WTC11 (cell line): Measurements from ENCODE around the gene CAMK1. TPM values are rescaled to one million over a fixed set of nuclear protein-coding genes. Genes with fewer than 3 reads are reported as not detected.
A peak's percentile ranks its signal among the peaks of the same experiment; 100 is the strongest.

Experiments
- ATAC-seq: fragments of 200-7000 bp; cut with Tn5 transposase; 2 replicates; pipeline ENCODE4 v1.10.0; 2021; ENCODE audit warnings: mild to moderate bottlenecking, moderate library complexity
- CTCF ChIA-PET: fragments of 300-600 bp; sonication (Branson Sonifier 250); formaldehyde crosslinking; loops from one replicate; lab custom pipeline; 2021; ENCODE audit warnings: antibody characterized with exemption; lab: Charles Lee
- POLR2A ChIA-PET: fragments of 350-600 bp; sonication (Branson Sonifier 250); formaldehyde crosslinking; loops from one replicate; lab custom pipeline; 2021; ENCODE audit warnings: antibody characterized with exemption; lab: Charles Lee
- DNase-seq: peaks from one replicate; pipeline ENCODE4 v3.0.0; 2021; ENCODE audit warnings: low spot score
- H3K27ac Mint-ChIP-seq: 2 replicates; pipeline ENCODE4 v1.8.0; 2021; ENCODE audit warnings: mixed read lengths
- H3K27me3 Mint-ChIP-seq: 2 replicates; pipeline ENCODE4 v1.8.0; 2021; ENCODE audit warnings: low read depth, mild to moderate bottlenecking, moderate library complexity, mixed read lengths
- H3K36me3 Mint-ChIP-seq: 2 replicates; pipeline ENCODE4 v1.8.0; 2021; ENCODE audit warnings: mixed read lengths
- H3K4me1 Mint-ChIP-seq: 2 replicates; pipeline ENCODE4 v1.8.0; 2022; ENCODE audit warnings: mixed read lengths
- H3K4me3 Mint-ChIP-seq: 2 replicates; pipeline ENCODE4 v1.8.0; 2021; ENCODE audit warnings: mild to moderate bottlenecking, moderate library complexity, mixed read lengths
- H3K9me3 Mint-ChIP-seq: 2 replicates; pipeline ENCODE4 v1.8.0; 2021; ENCODE audit warnings: mixed read lengths
- E2F5 ChIP-seq: sonication (generic); formaldehyde crosslinking; IDR thresholded peaks from 2 replicates; pipeline ENCODE4 v1.8.1; 2022; ENCODE audit warnings: mild to moderate bottlenecking, moderate library complexity, missing genetic modification reagents
- ELF4 ChIP-seq: sonication (generic); formaldehyde crosslinking; IDR thresholded peaks from 2 replicates; pipeline ENCODE4 v1.8.1; 2022; ENCODE audit warnings: low read depth, mild to moderate bottlenecking, moderate library complexity, missing genetic modification reagents
- EMX1 ChIP-seq: fragments of 250-450 bp; sonication (Bioruptor Pico); IDR thresholded peaks from 2 replicates; pipeline ENCODE4 v1.8.0; 2021; ENCODE audit warnings: mild to moderate bottlenecking
- FOXK1 ChIP-seq: sonication (generic); formaldehyde crosslinking; IDR thresholded peaks from 2 replicates; pipeline ENCODE4 v1.8.0; 2022; ENCODE audit warnings: mild to moderate bottlenecking, moderate library complexity, missing genetic modification reagents
- FOXP1 ChIP-seq: sonication (generic); formaldehyde crosslinking; IDR thresholded peaks from 2 replicates; pipeline ENCODE4 v1.8.0; 2022; ENCODE audit warnings: missing genetic modification reagents, mild to moderate bottlenecking, moderate library complexity, borderline replicate concordance
- GRHL2 ChIP-seq: fragments of 250-450 bp; sonication (Bioruptor Pico); IDR thresholded peaks from 2 replicates; pipeline ENCODE4 v1.8.0; 2022; ENCODE audit warnings: mild to moderate bottlenecking, moderate library complexity; ENCODE audit not compliant: insufficient replicate concordance, severe bottlenecking
- IRF1 ChIP-seq: sonication (generic); formaldehyde crosslinking; IDR thresholded peaks from 2 replicates; pipeline ENCODE4 v1.8.0; 2023; ENCODE audit warnings: missing genetic modification reagents
- JUN ChIP-seq: sonication (generic); formaldehyde crosslinking; IDR thresholded peaks from 2 replicates; pipeline ENCODE4 v1.8.0; 2023; ENCODE audit warnings: mild to moderate bottlenecking, missing genetic modification reagents
- KAT7 ChIP-seq: sonication (generic); formaldehyde crosslinking; IDR thresholded peaks from 2 replicates; pipeline ENCODE4 v1.8.1; 2023; ENCODE audit warnings: missing genetic modification reagents, mild to moderate bottlenecking, borderline replicate concordance
- TP53 ChIP-seq: sonication (generic); formaldehyde crosslinking; IDR thresholded peaks from 2 replicates; pipeline ENCODE4 v1.8.1; 2023; ENCODE audit warnings: mild to moderate bottlenecking, missing genetic modification reagents
- ZNF232 ChIP-seq: sonication (generic); formaldehyde crosslinking; IDR thresholded peaks from 2 replicates; pipeline ENCODE4 v1.8.0; 2022; ENCODE audit warnings: mild to moderate bottlenecking, missing genetic modification reagents
- ZNF396 ChIP-seq: fragments of 250-450 bp; sonication (Bioruptor Pico); IDR thresholded peaks from 2 replicates; pipeline ENCODE4 v1.8.0; 2021; ENCODE audit warnings: mild to moderate bottlenecking, moderate library complexity, borderline replicate concordance
- ZNF532 ChIP-seq: fragments of 250-450 bp; sonication (Bioruptor Pico); IDR thresholded peaks from 2 replicates; pipeline ENCODE4 v1.9.0; 2021; ENCODE audit warnings: mild to moderate bottlenecking, borderline replicate concordance
- ZNF671 ChIP-seq: fragments of 250-450 bp; sonication (Bioruptor Pico); IDR thresholded peaks from 2 replicates; pipeline ENCODE4 v1.8.0; 2021; ENCODE audit warnings: mild to moderate bottlenecking
- total RNA-seq: library from RNA; stranded (reverse); gene quantifications from 3 replicates; pipeline ENCODE4 v1.2.3, GENCODE V29; 2021
- TF ChIP-seq, protein P1 (sequence below): sonication (generic); formaldehyde crosslinking; conservative IDR thresholded peaks from 2 replicates; pipeline ENCODE4 v1.8.1; 2023; ENCODE audit warnings: mild to moderate bottlenecking, low read depth, missing genetic modification reagents, moderate library complexity
- TF ChIP-seq, protein P2 (sequence below): fragments of 250-450 bp; sonication (Bioruptor Pico); IDR thresholded peaks from 2 replicates; pipeline ENCODE4 v1.8.0; 2021; ENCODE audit warnings: mild to moderate bottlenecking
- TF ChIP-seq, protein P3 (sequence below): fragments of 250-450 bp; sonication (Bioruptor Pico); IDR thresholded peaks from 2 replicates; pipeline ENCODE4 v1.9.0; 2021; ENCODE audit warnings: mild to moderate bottlenecking
- TF ChIP-seq, protein P4 (sequence below): fragments of 250-450 bp; sonication (Bioruptor Pico); IDR thresholded peaks from 2 replicates; pipeline ENCODE4 v1.9.0; 2021; ENCODE audit warnings: moderate library complexity, mild to moderate bottlenecking, inconsistent platforms, borderline replicate concordance
- TF ChIP-seq, protein P5 (sequence below): sonication (generic); formaldehyde crosslinking; IDR thresholded peaks from 2 replicates; pipeline ENCODE4 v1.8.1; 2023; ENCODE audit warnings: mild to moderate bottlenecking, missing genetic modification reagents

Gene CAMK1
- total RNA-seq, 1 experiment from 2014 or later, result 3.1 TPM

DNA sequence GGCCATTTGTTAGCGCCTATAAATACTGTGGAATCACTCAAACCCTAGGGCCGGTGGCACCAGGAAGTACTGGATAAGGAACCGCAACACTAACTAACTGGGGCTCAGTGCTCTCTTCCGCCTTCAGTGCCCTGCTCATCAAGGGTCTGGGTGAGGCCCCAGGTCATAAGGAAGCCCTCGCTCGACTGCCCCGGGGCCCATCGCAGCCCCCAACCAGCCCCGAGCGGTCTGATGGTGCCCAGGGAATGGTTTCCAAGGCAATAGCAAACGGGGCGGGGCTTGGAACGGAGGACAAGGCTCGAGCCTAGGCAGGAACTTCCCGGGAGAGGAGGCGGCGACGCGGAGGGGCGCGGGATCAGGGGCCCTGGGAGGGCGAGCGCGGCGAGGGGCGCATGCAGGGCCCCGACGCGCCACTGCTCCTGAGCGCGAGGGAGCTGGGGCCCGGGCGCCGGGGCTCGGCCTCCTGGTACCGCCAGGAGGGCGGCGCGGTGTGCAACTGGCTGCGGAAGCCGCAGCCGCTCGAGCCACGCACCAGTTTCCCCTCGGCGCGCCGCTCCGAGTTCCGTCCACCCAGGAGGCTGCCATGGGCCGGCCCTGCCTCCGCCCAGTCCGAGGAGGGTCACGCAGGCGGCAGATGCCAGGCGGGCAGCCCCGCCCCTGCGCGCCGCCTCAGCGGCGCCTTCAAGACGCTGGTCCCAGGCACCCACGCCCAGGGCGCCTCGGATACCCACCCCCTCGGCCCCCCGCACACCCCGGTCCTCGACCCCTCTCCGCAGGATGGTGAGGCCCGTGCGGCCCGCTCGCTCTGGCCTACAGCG, 40.1 kb upstream of the CAMK1 start, which contains the start of gene TTLL3 (continued):
- no peak for TF ChIP-seq KAT7
- 0 out of 2 replicates have a peak, but pooled peaks have one; percentile 68 for TF ChIP-seq EMX1 (CRISPR knock-in tag)
- peak; percentile 16; the same call in 1 of the 2 replicates for TF ChIP-seq ZNF232 (CRISPR knock-in tag)
- no peak for TF ChIP-seq TP53
- TF ChIP-seq, protein P1, sequence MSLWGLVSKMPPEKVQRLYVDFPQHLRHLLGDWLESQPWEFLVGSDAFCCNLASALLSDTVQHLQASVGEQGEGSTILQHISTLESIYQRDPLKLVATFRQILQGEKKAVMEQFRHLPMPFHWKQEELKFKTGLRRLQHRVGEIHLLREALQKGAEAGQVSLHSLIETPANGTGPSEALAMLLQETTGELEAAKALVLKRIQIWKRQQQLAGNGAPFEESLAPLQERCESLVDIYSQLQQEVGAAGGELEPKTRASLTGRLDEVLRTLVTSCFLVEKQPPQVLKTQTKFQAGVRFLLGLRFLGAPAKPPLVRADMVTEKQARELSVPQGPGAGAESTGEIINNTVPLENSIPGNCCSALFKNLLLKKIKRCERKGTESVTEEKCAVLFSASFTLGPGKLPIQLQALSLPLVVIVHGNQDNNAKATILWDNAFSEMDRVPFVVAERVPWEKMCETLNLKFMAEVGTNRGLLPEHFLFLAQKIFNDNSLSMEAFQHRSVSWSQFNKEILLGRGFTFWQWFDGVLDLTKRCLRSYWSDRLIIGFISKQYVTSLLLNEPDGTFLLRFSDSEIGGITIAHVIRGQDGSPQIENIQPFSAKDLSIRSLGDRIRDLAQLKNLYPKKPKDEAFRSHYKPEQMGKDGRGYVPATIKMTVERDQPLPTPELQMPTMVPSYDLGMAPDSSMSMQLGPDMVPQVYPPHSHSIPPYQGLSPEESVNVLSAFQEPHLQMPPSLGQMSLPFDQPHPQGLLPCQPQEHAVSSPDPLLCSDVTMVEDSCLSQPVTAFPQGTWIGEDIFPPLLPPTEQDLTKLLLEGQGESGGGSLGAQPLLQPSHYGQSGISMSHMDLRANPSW (CRISPR knock-in tag), result no peak
- TF ChIP-seq, protein P2, sequence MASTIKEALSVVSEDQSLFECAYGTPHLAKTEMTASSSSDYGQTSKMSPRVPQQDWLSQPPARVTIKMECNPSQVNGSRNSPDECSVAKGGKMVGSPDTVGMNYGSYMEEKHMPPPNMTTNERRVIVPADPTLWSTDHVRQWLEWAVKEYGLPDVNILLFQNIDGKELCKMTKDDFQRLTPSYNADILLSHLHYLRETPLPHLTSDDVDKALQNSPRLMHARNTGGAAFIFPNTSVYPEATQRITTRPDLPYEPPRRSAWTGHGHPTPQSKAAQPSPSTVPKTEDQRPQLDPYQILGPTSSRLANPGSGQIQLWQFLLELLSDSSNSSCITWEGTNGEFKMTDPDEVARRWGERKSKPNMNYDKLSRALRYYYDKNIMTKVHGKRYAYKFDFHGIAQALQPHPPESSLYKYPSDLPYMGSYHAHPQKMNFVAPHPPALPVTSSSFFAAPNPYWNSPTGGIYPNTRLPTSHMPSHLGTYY (CRISPR knock-in tag), result peak; percentile 84; the same call in 1 of the 2 replicates
- peak; percentile 57; the same call in 1 of the 2 replicates for TF ChIP-seq E2F5 (CRISPR knock-in tag)
- peak; percentile 21; the same call in 1 of the 2 replicates for TF ChIP-seq ZNF671 (CRISPR knock-in tag)
- TF ChIP-seq ELF4, result no peak

DNA sequence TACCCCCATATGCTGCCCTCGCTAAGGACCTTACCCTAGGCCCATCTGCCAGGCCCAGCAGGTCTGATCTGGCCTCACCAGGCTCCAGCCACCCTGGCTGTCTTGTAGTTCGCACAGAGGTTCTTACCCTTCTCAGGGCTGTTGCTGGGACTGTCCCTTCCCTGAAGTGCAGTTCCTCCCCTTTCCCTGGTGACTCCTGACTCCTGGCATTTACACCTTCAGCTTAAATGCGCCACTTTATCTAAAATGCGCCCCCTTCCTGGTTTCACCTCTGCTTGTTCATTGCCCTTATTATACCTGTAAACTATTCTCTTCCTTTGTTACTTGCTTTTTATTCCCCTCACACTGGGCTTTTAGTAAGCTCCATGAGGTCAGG, 39.5 kb upstream of the CAMK1 start:
- H3K4me3 Mint-ChIP-seq, result peak overlapping the region; percentile 71
- ChIA-PET POLR2A (no interaction called here), CTCF (interaction anchor here (1.0 to 2.1 kb wide), 6 partner anchors 16 to 137 kb away, joined by 3 to 13 read pairs (median 4); partner anchors contain the start of genes ARPC4 and CRELD1)
- H3K27me3 Mint-ChIP-seq, result peaks cover 17% of the 10 kb centered on the region
- no peaks in the 10 kb centered on the region for H3K9me3 Mint-ChIP-seq
- ATAC-seq (peak; percentile 2; the same call in 1 of the 2 replicates), DNase-seq (no peak)
- H3K4me1 Mint-ChIP-seq, result peaks cover 23% of the 10 kb centered on the region
- H3K27ac Mint-ChIP-seq, result peak overlapping the region; percentile 85
- peaks cover 10% of the 10 kb centered on the region for H3K36me3 Mint-ChIP-seq
- TF ChIP-seq FOXP1 (CRISPR knock-in tag) (no peak), GRHL2 (no peak), ZNF396 (no peak), JUN (CRISPR knock-in tag) (no peak), IRF1 (CRISPR knock-in tag) (no peak), ZNF532 (CRISPR knock-in tag) (no peak), FOXK1 (no peak)
- TF ChIP-seq, protein P3, sequence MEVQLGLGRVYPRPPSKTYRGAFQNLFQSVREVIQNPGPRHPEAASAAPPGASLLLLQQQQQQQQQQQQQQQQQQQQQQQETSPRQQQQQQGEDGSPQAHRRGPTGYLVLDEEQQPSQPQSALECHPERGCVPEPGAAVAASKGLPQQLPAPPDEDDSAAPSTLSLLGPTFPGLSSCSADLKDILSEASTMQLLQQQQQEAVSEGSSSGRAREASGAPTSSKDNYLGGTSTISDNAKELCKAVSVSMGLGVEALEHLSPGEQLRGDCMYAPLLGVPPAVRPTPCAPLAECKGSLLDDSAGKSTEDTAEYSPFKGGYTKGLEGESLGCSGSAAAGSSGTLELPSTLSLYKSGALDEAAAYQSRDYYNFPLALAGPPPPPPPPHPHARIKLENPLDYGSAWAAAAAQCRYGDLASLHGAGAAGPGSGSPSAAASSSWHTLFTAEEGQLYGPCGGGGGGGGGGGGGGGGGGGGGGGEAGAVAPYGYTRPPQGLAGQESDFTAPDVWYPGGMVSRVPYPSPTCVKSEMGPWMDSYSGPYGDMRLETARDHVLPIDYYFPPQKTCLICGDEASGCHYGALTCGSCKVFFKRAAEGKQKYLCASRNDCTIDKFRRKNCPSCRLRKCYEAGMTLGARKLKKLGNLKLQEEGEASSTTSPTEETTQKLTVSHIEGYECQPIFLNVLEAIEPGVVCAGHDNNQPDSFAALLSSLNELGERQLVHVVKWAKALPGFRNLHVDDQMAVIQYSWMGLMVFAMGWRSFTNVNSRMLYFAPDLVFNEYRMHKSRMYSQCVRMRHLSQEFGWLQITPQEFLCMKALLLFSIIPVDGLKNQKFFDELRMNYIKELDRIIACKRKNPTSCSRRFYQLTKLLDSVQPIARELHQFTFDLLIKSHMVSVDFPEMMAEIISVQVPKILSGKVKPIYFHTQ (CRISPR knock-in tag), result no peak
- TF ChIP-seq, protein P4, sequence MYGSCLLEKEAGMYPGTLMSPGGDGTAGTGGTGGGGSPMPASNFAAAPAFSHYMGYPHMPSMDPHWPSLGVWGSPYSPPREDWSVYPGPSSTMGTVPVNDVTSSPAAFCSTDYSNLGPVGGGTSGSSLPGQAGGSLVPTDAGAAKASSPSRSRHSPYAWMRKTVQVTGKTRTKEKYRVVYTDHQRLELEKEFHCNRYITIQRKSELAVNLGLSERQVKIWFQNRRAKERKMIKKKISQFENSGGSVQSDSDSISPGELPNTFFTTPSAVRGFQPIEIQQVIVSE (CRISPR knock-in tag), result no peak
- TF ChIP-seq, protein P5, sequence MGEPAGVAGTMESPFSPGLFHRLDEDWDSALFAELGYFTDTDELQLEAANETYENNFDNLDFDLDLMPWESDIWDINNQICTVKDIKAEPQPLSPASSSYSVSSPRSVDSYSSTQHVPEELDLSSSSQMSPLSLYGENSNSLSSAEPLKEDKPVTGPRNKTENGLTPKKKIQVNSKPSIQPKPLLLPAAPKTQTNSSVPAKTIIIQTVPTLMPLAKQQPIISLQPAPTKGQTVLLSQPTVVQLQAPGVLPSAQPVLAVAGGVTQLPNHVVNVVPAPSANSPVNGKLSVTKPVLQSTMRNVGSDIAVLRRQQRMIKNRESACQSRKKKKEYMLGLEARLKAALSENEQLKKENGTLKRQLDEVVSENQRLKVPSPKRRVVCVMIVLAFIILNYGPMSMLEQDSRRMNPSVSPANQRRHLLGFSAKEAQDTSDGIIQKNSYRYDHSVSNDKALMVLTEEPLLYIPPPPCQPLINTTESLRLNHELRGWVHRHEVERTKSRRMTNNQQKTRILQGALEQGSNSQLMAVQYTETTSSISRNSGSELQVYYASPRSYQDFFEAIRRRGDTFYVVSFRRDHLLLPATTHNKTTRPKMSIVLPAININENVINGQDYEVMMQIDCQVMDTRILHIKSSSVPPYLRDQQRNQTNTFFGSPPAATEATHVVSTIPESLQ (CRISPR knock-in tag), result no peak
